ENCODE data around the gene GNG12. TPM values are rescaled to one million over a fixed set of nuclear protein-coding genes. Genes with fewer than 3 reads are reported as not detected.

GNG12 gene
- total and polyA plus RNA-seq, 2 donors (not counting 3 experiments of a cell fraction or from before 2014, with no cell fraction given): 107 to 152 TPM

DNA sequence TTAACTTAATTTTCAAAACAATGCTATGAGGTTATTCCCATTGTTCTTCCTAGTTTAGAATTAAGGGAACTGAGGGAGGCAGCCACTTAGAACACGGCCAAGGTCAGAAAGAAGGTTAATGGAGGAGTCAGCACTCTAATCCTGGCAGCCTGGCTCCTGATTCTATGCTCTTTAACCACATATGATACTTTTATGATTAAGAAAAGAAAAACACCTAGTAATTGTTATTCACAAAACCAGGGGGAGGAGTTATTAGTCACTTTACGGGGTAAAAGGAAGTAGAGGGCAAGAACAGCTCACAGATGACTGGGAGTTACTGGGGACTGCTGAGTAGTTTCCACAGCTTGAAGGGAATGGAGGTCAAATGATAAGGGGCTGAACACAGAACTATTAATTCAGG, 109.6 kb downstream of the GNG12 start:
- peak overlapping the region; percentile 95 for H3K27ac ChIP-seq (ENCODE audit: insufficient read depth, low read depth, low read length)
- no peaks in the 10 kb centered on the region for H3K9me1 ChIP-seq (replicated peaks; ENCODE audit: control insufficient read depth, extremely low read depth, insufficient read depth, low read length)
- peaks cover 29% of the 10 kb centered on the region for H3K79me2 ChIP-seq (ENCODE audit: control insufficient read depth, insufficient read depth, low read length)
- no peak overlapping the region for H2AFZ ChIP-seq (ENCODE audit: low read depth, low read length)
- peak overlapping the region in 1 of 3 experiments; percentile 17 for H3K4me3 ChIP-seq (replicated peaks in 1 of 3; ENCODE audit: insufficient read depth in 1 of 3, low read depth in 1 of 3, low read length in 3 of 3)
- no peaks in the 10 kb centered on the region for H3K9me3 ChIP-seq (replicated peaks; ENCODE audit: control insufficient read depth, insufficient read depth, low read length)
- no peaks in the 10 kb centered on the region for H3K27me3 ChIP-seq (ENCODE audit: control insufficient read depth in 2 of 2, insufficient read depth in 2 of 2, low read length in 2 of 2)
- DNase-seq (ENCODE audit: low read depth, low spot score): peak; percentile 97
- H3K36me3 ChIP-seq (ENCODE audit: control insufficient read depth in 2 of 2, extremely low read depth in 1 of 2, insufficient read depth in 2 of 2, low read length in 2 of 2): peaks cover 0 to 2% of the 10 kb centered on the region in 2 experiments
- peaks cover 68% of the 10 kb centered on the region for H3K4me1 ChIP-seq (ENCODE audit: control insufficient read depth, extremely low read depth, insufficient read depth, low read length)
- dilution Hi-C loops (cut with MboI; ENCODE audit: extremely low pct_ligation_motif_present, low sequenced_read_pairs) (no loop called here), intact Hi-C loops (cut with micrococcal nuclease) (loop anchor here (1.0 to 10.0 kb wide), 4 partner anchors 10 to 459 kb away; no protein-coding TSS in a partner anchor)
- H4K20me1 ChIP-seq (replicated peaks; ENCODE audit: control insufficient read depth, extremely low read depth, insufficient read depth, low read length): no peaks in the 10 kb centered on the region
- TF ChIP-seq JUN (IDR thresholded peaks at IDR 0.05; ENCODE audit: borderline replicate concordance, insufficient read depth, insufficient read length, low read depth) (peak; percentile 77), FOS (IDR thresholded peaks at IDR 0.05; ENCODE audit: borderline replicate concordance, insufficient read depth, low read length) (peak; percentile 97), POLR2A (IDR thresholded peaks at IDR 0.05; ENCODE audit: low read depth, low read length) (peak; percentile 40), POLR2AphosphoS5 (IDR thresholded peaks at IDR 0.05; ENCODE audit: insufficient read depth, low read depth, low read length) (peak; percentile 71), GATA2 (IDR thresholded peaks at IDR 0.05; ENCODE audit: insufficient read depth, insufficient read length, low read depth, low read length) (peak; percentile 92)
- TF ChIP-seq, protein P1, sequence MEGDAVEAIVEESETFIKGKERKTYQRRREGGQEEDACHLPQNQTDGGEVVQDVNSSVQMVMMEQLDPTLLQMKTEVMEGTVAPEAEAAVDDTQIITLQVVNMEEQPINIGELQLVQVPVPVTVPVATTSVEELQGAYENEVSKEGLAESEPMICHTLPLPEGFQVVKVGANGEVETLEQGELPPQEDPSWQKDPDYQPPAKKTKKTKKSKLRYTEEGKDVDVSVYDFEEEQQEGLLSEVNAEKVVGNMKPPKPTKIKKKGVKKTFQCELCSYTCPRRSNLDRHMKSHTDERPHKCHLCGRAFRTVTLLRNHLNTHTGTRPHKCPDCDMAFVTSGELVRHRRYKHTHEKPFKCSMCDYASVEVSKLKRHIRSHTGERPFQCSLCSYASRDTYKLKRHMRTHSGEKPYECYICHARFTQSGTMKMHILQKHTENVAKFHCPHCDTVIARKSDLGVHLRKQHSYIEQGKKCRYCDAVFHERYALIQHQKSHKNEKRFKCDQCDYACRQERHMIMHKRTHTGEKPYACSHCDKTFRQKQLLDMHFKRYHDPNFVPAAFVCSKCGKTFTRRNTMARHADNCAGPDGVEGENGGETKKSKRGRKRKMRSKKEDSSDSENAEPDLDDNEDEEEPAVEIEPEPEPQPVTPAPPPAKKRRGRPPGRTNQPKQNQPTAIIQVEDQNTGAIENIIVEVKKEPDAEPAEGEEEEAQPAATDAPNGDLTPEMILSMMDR (IDR thresholded peaks at IDR 0.05; ENCODE audit: extremely low read depth in 1 of 2, insufficient read depth in 1 of 2, low read depth in 1 of 2, low read length in 2 of 2): no peak
- TF ChIP-seq, protein P2, sequence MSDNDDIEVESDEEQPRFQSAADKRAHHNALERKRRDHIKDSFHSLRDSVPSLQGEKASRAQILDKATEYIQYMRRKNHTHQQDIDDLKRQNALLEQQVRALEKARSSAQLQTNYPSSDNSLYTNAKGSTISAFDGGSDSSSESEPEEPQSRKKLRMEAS (IDR thresholded peaks at IDR 0.05; ENCODE audit: insufficient read depth, insufficient read length): no peak
- FAIRE-seq: peak; percentile 85
- ChIA-PET POLR2A (interaction anchor here (1.0 to 1.8 kb wide), 4 partner anchors 10 to 39 kb away, joined by 3 to 7 read pairs (median 6); partner anchors contain the start of gene GADD45A), CTCF (interaction anchor here (1.0 to 2.9 kb wide), 10 partner anchors 10 to 191 kb away, joined by 3 to 16 read pairs (median 6); no protein-coding TSS in a partner anchor)
- no TSS peak for BruUV-seq (replicated peaks)
- peak overlapping the region; percentile 63 for H3K4me2 ChIP-seq (ENCODE audit: insufficient read depth, low read length)
- H3K9ac ChIP-seq (replicated peaks; ENCODE audit: extremely low read depth, insufficient read depth, low read length): peak overlapping the region; percentile 67
